Measurements from ENCODE around the gene IL11RA. TPM values are rescaled to one million over a fixed set of nuclear protein-coding genes. Genes with fewer than 3 reads are reported as not detected.

IL11RA gene
- total RNA-seq, 2 experiments from 2014 or later, result 17.4 to 20.7 TPM

- H3K27ac Mint-ChIP-seq, result no peak overlapping the region
- H3K4me1 Mint-ChIP-seq (ENCODE audit: low read depth), result peaks cover 12% of the 10 kb centered on the region
- no peaks in the 10 kb centered on the region for H3K9me3 Mint-ChIP-seq
- no peaks in the 10 kb centered on the region for H3K27me3 Mint-ChIP-seq
- CTCF ChIA-PET, result interaction anchor here (0.7 to 1.7 kb wide), 3 partner anchors 8 to 22 kb away, joined by 3 to 6 read pairs (median 4); partner anchors contain the start of gene GALT
- POLR2A ChIA-PET, result interaction anchor here (0.6 to 5.7 kb wide), 3 partner anchors 10 to 913 kb away, joined by 5 to 34 read pairs (median 5); partner anchors contain the start of genes GALT and SIGMAR1
- intact Hi-C loops (cut with micrococcal nuclease), result no loop called here
- DNase-seq (no peak), ATAC-seq (no peak)
- TF ChIP-seq, protein P1, sequence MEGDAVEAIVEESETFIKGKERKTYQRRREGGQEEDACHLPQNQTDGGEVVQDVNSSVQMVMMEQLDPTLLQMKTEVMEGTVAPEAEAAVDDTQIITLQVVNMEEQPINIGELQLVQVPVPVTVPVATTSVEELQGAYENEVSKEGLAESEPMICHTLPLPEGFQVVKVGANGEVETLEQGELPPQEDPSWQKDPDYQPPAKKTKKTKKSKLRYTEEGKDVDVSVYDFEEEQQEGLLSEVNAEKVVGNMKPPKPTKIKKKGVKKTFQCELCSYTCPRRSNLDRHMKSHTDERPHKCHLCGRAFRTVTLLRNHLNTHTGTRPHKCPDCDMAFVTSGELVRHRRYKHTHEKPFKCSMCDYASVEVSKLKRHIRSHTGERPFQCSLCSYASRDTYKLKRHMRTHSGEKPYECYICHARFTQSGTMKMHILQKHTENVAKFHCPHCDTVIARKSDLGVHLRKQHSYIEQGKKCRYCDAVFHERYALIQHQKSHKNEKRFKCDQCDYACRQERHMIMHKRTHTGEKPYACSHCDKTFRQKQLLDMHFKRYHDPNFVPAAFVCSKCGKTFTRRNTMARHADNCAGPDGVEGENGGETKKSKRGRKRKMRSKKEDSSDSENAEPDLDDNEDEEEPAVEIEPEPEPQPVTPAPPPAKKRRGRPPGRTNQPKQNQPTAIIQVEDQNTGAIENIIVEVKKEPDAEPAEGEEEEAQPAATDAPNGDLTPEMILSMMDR (IDR thresholded peaks at IDR 0.05), result no peak
- H3K36me3 Mint-ChIP-seq (ENCODE audit: low read depth), result peaks cover 8% of the 10 kb centered on the region
- no peak overlapping the region for H3K4me3 Mint-ChIP-seq
Measured at GRCh38 chr9:34656992-34657391, 5.0 kb downstream of the IL11RA start.

DNA sequence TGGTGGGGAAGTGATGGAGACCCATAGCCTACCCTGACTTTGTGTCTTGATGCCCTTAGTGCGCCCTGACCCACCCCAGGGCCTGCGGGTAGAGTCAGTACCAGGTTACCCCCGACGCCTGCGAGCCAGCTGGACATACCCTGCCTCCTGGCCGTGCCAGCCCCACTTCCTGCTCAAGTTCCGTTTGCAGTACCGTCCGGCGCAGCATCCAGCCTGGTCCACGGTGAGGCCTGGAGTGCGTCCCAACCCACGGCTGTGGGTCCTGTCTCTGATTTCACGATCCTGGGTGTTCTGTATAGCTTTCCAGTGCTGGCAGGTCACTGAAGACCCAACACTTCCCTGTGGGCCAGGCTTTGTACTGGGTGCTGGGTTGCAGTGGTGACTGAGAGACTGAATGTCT lies 6.5 kb downstream of the IL11RA start:
- no peaks in the 10 kb centered on the region for H3K9me3 Mint-ChIP-seq
- POLR2A ChIA-PET, result interaction anchor here (0.7 to 5.7 kb wide), 3 partner anchors 11 to 36 kb away, joined by 3 to 34 read pairs (median 5); partner anchors contain the start of genes GALT and SIGMAR1
- no peak overlapping the region for H3K4me3 Mint-ChIP-seq
- H3K36me3 Mint-ChIP-seq (ENCODE audit: low read depth), result peaks cover 5% of the 10 kb centered on the region
- TF ChIP-seq, protein P1 (IDR thresholded peaks at IDR 0.05), result no peak
- ATAC-seq (no peak), DNase-seq (no peak)
- intact Hi-C loops (cut with micrococcal nuclease), result no loop called here
- no peak overlapping the region for H3K27ac Mint-ChIP-seq
- peaks cover 9% of the 10 kb centered on the region for H3K4me1 Mint-ChIP-seq (ENCODE audit: low read depth)
- CTCF ChIA-PET, result interaction anchor here (1.7 kb wide), 1 partner anchor 12 kb away, joined by 6 read pairs; the partner anchor contains the start of gene GALT
- no peaks in the 10 kb centered on the region for H3K27me3 Mint-ChIP-seq

DNA sequence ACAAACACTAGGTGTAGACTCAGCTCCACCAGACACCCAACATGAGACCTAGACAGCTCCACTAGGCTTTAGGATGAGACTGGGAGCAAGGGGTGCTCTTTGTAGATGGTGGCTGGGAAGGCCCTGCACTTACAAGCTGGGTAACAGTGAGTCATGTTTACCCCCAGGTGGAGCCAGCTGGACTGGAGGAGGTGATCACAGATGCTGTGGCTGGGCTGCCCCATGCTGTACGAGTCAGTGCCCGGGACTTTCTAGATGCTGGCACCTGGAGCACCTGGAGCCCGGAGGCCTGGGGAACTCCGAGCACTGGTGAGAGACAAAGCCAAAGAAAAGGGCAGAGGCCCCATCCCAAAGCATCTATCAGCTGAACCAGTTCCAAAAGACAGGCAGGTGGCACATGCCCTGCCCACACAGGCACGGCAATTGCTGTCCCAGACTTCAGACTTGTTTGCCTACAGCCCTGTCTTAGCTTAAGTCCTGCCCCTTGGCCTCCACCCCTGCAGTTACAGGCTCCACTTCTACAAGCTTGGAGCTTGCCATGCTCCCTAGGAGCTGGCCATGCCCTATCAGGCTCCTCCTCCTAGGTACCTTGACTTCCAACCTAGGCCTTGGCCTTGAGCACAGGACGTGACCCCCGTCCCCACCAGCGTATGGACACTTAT lies 7.7 kb downstream of the IL11RA start:
- intact Hi-C loops (cut with micrococcal nuclease), result no loop called here
- Mint-ChIP-seq H3K4me1 (ENCODE audit: low read depth) (peaks cover 21% of the 10 kb centered on the region), H3K4me3 (no peak overlapping the region), H3K27ac (no peak overlapping the region), H3K9me3 (no peaks in the 10 kb centered on the region), H3K27me3 (no peaks in the 10 kb centered on the region), H3K36me3 (ENCODE audit: low read depth) (peaks cover 5% of the 10 kb centered on the region)
- TF ChIP-seq, protein P1 (IDR thresholded peaks at IDR 0.05), result no peak
- CTCF ChIA-PET, result interaction anchor here (1.1 to 6.5 kb wide), 4 partner anchors 13 to 57 kb away, joined by 4 to 47 read pairs (median 8); partner anchors contain the start of gene GALT
- POLR2A ChIA-PET, result interaction anchor here (2.1 to 5.7 kb wide), 2 partner anchors 9 to 12 kb away, joined by 8 to 34 read pairs; partner anchors contain the start of genes GALT and IL11RA
- ATAC-seq (no peak), DNase-seq (peak; percentile 26)

- peaks cover 5% of the 10 kb centered on the region for H3K36me3 Mint-ChIP-seq (ENCODE audit: low read depth)
- intact Hi-C loops (cut with micrococcal nuclease), result no loop called here
- no peak for DNase-seq
- no peak within 1 kb of the TSS for H3K4me3 Mint-ChIP-seq
- peaks cover 22% of the 10 kb centered on the region for H3K4me1 Mint-ChIP-seq (ENCODE audit: low read depth)
- POLR2A ChIA-PET, result interaction anchor here (0.9 to 5.7 kb wide), 5 partner anchors 10 to 382 kb away, joined by 3 to 34 read pairs (median 3); partner anchors contain the start of gene GALT
- no peaks in the 10 kb centered on the region for H3K27me3 Mint-ChIP-seq
- CTCF ChIA-PET, result interaction anchor here (0.8 to 6.5 kb wide), 10 partner anchors 10 to 71 kb away, joined by 3 to 54 read pairs (median 6); partner anchors contain the start of genes GALT and SIGMAR1
- H3K9me3 Mint-ChIP-seq, result no peaks in the 10 kb centered on the region
- no peak for ATAC-seq
- H3K27ac Mint-ChIP-seq, result peak within 1 kb of the TSS; percentile 23
- TF ChIP-seq, protein P1 (IDR thresholded peaks at IDR 0.05), result no peak
Measured at GRCh38 chr9:34662526-34663302, 10.7 kb downstream of the IL11RA start, which contains the start of gene CCL27. CCL27 (minus strand) TSS chr9:34662657; CDS start chr9:34662633, 24 bp downstream.
